ENCODE results near the gene AHCTF1. TPM values are rescaled to one million over a fixed set of nuclear protein-coding genes. Genes with fewer than 3 reads are reported as not detected.
"Not testable (repeated sequence)": the region's sequence is repeated elsewhere in the genome, so short reads cannot be mapped to it uniquely, and the experiment has no call there.

AHCTF1 gene
- total RNA-seq, 2 experiments from 2014 or later: 35.8 to 40.3 TPM

DNA sequence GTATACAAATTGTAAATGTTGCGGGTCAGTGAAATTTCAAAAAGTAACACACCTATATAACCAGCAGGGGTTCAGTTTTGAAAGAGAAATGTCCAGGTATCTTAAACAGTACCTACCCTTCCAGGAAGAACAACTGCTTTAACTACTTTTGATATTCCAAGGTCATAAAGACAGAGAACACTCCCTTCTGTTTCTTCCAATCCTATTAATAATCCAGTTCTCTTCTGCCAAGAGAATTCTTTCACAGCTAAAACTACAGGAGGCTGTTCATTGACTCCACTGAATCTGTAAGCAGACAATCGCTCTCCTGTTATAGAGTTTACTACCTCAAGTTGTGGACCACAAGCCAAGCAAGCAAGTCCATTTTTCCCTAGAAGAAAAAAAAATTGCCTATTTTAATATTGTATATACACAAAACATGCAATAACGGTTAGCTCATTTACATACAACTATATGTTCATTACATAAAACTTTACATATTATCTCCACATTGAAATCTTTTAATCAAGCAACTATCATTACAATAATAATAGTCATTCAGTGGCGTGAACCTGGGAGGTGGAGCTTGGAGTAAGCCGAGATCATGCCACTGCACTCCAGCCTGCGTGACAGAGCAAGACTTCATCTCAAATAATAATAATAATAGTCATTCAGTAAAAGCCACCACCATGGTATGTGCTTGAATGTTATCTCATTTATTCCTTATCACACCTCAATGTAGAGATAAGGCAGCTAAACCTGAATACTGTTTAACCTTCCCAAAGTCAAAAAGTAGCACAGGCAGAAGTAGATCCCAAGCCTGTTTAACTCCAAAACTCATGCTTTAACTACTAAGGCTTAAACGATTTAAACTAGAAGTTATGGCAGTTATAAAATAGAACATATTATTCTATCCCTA, 15.5 kb downstream of the AHCTF1 start:
- peaks cover 15% of the 10 kb centered on the region for H3K4me1 Mint-ChIP-seq (ENCODE audit: low read depth)
- DNase-seq; H3K4me3 Mint-ChIP-seq; POLR2A ChIA-PET; H3K27ac Mint-ChIP-seq; H3K9me3 Mint-ChIP-seq; H3K27me3 Mint-ChIP-seq; intact Hi-C loops (cut with micrococcal nuclease): not testable (repeated sequence)
- H3K36me3 Mint-ChIP-seq: peaks cover 18% of the 10 kb centered on the region
- CTCF ChIA-PET: interaction anchor here (2.1 kb wide), 1 partner anchor 9 kb away, joined by 6 read pairs; no protein-coding TSS in a partner anchor

DNA sequence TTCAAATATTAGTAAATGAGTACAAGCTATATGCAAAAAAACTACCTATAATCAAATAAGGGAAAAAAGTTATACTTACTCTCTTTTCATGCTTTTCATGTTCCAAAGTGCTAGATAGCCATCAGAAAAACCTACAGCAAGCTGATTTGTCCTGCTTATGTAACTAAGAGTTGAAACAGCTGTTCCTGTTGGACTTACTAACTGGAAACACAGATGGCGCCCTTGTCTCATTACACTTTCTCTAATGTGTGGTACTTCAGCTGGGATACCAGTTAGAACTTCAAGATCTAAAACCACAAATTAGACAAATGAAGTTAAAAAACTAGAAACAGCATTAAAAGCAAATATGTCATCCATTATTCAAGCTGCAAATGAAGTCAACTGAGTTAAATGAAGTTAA, 24.3 kb downstream of the AHCTF1 start:
- H3K4me1 Mint-ChIP-seq (ENCODE audit: low read depth): no peaks in the 10 kb centered on the region

DNA sequence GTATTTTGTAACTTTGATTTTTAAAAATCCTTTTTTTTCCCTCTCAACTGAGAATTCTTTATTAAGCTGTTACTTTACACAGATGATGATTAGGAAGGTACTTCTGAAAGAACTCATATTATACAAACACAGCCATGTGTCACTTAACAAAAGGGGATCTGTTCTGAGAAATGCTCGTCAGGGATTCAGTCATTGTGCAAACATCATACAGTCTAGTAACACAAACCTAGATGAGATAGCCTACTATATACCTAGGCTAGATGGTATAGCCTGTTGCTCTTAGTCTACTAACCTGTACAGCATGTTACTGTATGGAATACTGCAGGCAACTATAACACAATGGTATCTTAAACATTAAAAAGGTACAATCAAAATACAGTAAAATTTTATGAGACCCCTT, 24.9 kb downstream of the AHCTF1 start:
- DNase-seq: no peak
- intact Hi-C loops (cut with micrococcal nuclease): loop anchor here (1.0 kb wide), 1 partner anchor 64 kb away; no protein-coding TSS in a partner anchor
- H3K4me3 Mint-ChIP-seq: no peak overlapping the region
- no peak overlapping the region for H3K27ac Mint-ChIP-seq
- CTCF ChIA-PET: interaction anchor here (1.7 to 1.9 kb wide), 2 partner anchors 10 to 65 kb away, joined by 6 to 9 read pairs; no protein-coding TSS in a partner anchor
- H3K36me3 Mint-ChIP-seq: peaks cover 46% of the 10 kb centered on the region
- H3K4me1 Mint-ChIP-seq (ENCODE audit: low read depth): no peaks in the 10 kb centered on the region
- no peaks in the 10 kb centered on the region for H3K9me3 Mint-ChIP-seq
- POLR2A ChIA-PET: no interaction called here
- no peaks in the 10 kb centered on the region for H3K27me3 Mint-ChIP-seq

More for the DNA sequence above, 24.3 kb downstream of the AHCTF1 start:
- H3K36me3 Mint-ChIP-seq: peaks cover 45% of the 10 kb centered on the region
- no peaks in the 10 kb centered on the region for H3K9me3 Mint-ChIP-seq
- H3K4me3 Mint-ChIP-seq: no peak overlapping the region
- POLR2A ChIA-PET: no interaction called here
- intact Hi-C loops (cut with micrococcal nuclease): loop anchor here (1.0 kb wide), 1 partner anchor 64 kb away; no protein-coding TSS in a partner anchor
- H3K27ac Mint-ChIP-seq: no peak overlapping the region
- DNase-seq: no peak
- CTCF ChIA-PET: interaction anchor here (0.7 to 1.9 kb wide), 4 partner anchors 9 to 661 kb away, joined by 3 to 9 read pairs (median 5); partner anchors contain the start of gene AHCTF1
- H3K27me3 Mint-ChIP-seq: no peaks in the 10 kb centered on the region

DNA sequence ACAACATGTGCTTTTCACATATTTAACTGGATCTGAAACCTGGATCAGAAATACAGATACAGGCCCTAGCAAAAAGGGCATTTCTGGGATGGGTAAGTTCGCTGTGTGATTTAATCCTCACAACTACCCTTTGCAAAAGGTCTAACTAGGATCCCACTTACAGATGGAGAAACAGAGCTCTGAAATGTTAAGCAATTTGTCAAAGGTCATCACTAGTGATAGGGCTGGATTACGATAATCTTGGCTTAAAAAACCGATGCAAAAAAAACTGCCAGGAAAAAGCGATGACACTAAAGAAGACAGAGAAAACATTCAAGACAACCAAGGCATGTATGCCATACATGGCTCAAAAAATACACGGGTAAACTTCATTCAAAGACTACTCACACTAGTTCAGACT, 29.9 kb downstream of the AHCTF1 start:
- H3K27me3 Mint-ChIP-seq: no peaks in the 10 kb centered on the region

DNA sequence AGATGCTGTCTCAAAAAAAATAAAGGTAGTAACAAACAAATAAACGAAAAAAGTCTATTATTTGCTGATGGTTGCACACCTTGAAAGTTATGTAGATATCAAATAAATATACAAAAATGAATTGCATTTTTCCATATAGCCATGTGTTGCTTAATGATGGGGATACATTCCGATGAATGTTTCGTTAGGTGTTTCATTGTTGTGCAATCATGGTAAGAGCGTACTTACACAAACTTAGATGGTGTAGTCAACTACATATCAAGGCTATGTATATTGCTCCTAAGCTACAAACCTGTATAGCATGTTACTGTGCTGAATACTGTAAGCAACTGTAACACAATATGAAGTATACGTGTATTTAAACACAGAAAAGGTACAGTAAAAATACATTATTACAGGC, 34.4 kb downstream of the AHCTF1 start:
- intact Hi-C loops (cut with micrococcal nuclease): no loop called here
- no peaks in the 10 kb centered on the region for H3K27me3 Mint-ChIP-seq
- CTCF ChIA-PET: no interaction called here
- H3K4me1 Mint-ChIP-seq (ENCODE audit: low read depth): peaks cover 8% of the 10 kb centered on the region
- H3K4me3 Mint-ChIP-seq: no peak overlapping the region
- no peak for DNase-seq
- H3K36me3 Mint-ChIP-seq: peaks cover 58% of the 10 kb centered on the region
- POLR2A ChIA-PET: no interaction called here
- H3K27ac Mint-ChIP-seq: no peak overlapping the region
- no peaks in the 10 kb centered on the region for H3K9me3 Mint-ChIP-seq

More for the DNA sequence above, 29.9 kb downstream of the AHCTF1 start:
- Mint-ChIP-seq H3K4me1 (ENCODE audit: low read depth) (no peaks in the 10 kb centered on the region), H3K9me3 (no peaks in the 10 kb centered on the region), H3K4me3 (no peak overlapping the region), H3K36me3 (peaks cover 54% of the 10 kb centered on the region), H3K27ac (no peak overlapping the region)
- DNase-seq: no peak
- ChIA-PET CTCF (no interaction called here), POLR2A (no interaction called here)
- intact Hi-C loops (cut with micrococcal nuclease): no loop called here

DNA sequence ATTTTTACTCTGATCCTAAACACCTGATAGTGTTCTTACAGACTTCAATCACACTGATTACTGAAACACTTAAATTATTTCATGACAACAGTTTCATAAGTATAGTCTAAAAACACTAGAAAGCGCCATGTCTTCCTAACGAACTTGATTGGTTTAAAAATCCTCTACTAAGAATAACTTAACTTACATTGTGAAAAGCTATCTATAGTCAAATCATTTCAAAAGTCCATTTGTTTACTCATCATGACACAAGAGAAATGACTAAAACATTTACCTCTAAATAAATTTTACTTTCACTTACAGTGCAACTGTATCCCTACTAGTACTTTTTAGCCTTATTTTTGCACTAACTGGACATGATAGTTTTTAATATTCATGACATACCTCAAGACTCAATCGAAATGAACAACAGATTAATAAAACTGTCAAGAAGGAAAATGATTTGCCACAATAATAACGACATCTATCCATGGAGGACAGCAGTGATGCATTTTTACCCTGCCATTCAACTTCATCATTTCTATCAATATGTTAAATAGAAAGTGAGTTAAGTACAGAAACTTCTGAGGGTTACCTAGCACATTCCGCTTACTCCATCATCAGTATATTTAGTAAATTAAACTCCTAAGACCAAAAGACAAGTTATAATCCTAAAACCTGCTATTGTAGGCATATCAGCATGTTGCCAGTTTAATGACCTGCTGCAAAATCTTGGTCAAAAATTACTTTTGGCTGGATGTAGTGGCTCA, 38.4 kb downstream of the AHCTF1 start:
- H3K9me3 Mint-ChIP-seq: no peaks in the 10 kb centered on the region
- intact Hi-C loops (cut with micrococcal nuclease): loop anchor here (1.0 to 5.0 kb wide), 2 partner anchors 18 to 39 kb away; partner anchors contain the start of gene AHCTF1
- peak overlapping the region; percentile 67 for H3K27ac Mint-ChIP-seq
- ChIA-PET CTCF (no interaction called here), POLR2A (no interaction called here)
- H3K4me3 Mint-ChIP-seq: no peak overlapping the region
- H3K36me3 Mint-ChIP-seq: peaks cover 51% of the 10 kb centered on the region
- peaks cover 8% of the 10 kb centered on the region for H3K4me1 Mint-ChIP-seq (ENCODE audit: low read depth)
- no peak for DNase-seq
- H3K27me3 Mint-ChIP-seq: no peaks in the 10 kb centered on the region

DNA sequence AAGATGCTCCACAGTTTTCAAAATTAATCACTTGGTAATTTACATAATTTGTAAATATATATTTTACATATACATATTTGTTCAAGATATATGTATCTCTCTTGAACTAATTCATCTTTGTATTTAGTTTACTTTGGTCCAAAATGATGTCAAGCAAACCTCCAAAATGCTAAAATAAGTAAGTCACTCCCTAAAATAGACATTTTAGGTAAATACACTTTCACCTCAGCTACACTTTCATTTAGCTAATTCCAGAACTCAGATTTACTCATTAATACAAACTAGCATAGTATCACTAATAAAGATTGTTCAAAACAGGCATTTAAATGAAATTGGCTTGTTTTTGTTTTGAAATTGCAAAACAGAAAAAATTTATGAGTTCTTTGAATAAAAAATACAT, 40.6 kb downstream of the AHCTF1 start:
- ChIA-PET POLR2A (no interaction called here), CTCF (no interaction called here)
- Mint-ChIP-seq H3K4me1 (ENCODE audit: low read depth) (peaks cover 8% of the 10 kb centered on the region), H3K9me3 (no peaks in the 10 kb centered on the region), H3K4me3 (no peak overlapping the region), H3K36me3 (peaks cover 53% of the 10 kb centered on the region), H3K27me3 (no peaks in the 10 kb centered on the region), H3K27ac (no peak overlapping the region)
- no peak for DNase-seq
- intact Hi-C loops (cut with micrococcal nuclease): loop anchor here (5.0 kb wide), 1 partner anchor 41 kb away; the partner anchor contains the start of gene AHCTF1

DNA sequence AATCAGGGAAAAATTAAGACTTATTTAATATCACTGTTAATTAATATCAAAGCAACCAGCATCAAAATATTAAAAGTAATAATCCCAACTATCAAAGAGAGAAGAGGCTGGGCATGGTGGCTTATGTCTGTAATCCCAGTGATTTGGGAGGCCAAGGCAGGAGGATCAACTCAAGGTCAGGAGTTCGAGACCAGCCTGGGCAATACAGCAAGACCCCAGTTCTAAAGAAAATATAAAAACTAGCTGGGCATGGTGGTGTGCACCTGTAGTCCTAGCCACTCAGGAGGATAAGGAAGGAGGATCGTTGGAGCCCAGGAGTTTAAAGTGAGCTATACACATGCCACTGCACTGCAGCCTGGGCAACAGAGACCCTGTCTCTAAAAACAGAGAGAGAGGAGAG, 43.2 kb downstream of the AHCTF1 start:
- ChIA-PET POLR2A (no interaction called here), CTCF (no interaction called here)
- Mint-ChIP-seq H3K4me3 (no peak overlapping the region), H3K27me3 (no peaks in the 10 kb centered on the region), H3K27ac (no peak overlapping the region), H3K36me3 (peaks cover 38% of the 10 kb centered on the region), H3K9me3 (no peaks in the 10 kb centered on the region), H3K4me1 (ENCODE audit: low read depth) (peaks cover 7% of the 10 kb centered on the region)
- intact Hi-C loops (cut with micrococcal nuclease): no loop called here
- DNase-seq: no peak

DNA sequence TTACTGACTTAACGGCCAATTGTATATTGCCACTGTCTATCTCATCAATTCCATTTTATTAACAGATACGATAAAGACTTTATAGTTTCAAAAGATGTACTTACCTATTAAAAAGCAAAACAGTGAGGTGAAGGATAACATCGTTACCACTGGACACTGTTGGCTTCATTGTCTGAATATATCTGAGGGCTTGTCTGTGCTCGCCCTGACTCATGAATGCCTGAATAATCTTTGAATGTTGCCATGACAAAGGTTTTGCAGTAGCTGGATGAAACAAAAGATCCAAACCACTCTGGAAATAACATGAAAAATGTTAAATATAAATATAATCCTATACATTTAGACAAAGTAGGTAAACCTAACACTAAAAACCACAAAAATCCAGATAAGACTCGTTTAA, 46.4 kb downstream of the AHCTF1 start:
- DNase-seq; CTCF ChIA-PET; POLR2A ChIA-PET; H3K27ac Mint-ChIP-seq; H3K4me3 Mint-ChIP-seq; intact Hi-C loops (cut with micrococcal nuclease); H3K4me1 Mint-ChIP-seq (ENCODE audit: low read depth); H3K9me3 Mint-ChIP-seq; H3K27me3 Mint-ChIP-seq: not testable (repeated sequence)
- H3K36me3 Mint-ChIP-seq: peaks cover 34% of the 10 kb centered on the region

DNA sequence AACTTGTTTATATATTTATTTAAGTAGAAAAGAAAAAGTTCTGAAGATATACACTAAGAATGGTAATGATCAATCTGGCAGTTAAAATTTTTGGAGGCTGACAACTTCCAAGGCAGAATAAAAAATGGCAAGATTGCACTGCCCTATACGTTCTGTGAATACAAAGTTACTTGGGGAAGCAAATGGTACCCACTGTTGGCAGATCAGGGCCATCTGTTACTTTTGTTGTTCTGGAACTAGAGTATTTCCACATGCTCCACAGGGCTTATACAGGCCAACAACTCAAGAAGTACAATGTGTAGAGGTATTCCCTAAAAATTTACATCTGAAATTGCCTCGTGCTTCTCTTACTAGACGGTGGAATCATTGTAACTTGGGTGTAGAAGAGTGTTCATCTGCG, 53.2 kb downstream of the AHCTF1 start:
- peaks cover 20% of the 10 kb centered on the region for H3K4me1 Mint-ChIP-seq (ENCODE audit: low read depth)
- DNase-seq: no peak
- peaks cover 37% of the 10 kb centered on the region for H3K36me3 Mint-ChIP-seq
- H3K4me3 Mint-ChIP-seq: no peak overlapping the region
- no peaks in the 10 kb centered on the region for H3K9me3 Mint-ChIP-seq
- intact Hi-C loops (cut with micrococcal nuclease): no loop called here
- H3K27me3 Mint-ChIP-seq: no peaks in the 10 kb centered on the region
- H3K27ac Mint-ChIP-seq: no peak overlapping the region
- CTCF ChIA-PET: no interaction called here
- POLR2A ChIA-PET: no interaction called here

DNA sequence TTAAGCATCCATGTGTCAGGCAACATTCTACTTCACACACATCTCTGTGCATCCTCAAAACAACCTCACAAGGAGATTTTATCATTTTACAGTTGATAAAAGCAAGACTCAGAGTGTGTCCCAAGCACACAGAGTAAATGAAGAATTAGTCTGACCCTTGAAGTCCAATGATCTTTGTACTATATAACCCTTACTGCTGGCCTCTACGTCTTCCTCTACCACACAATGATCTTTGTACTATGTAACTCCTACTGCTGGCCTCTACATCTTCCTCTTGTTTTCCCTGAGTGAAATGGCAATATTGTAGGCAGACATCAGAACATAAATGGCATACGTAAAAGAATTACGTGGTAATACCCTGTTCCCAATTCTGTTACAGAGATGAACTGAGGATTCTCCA, 55.3 kb downstream of the AHCTF1 start:
- no peak overlapping the region for H3K4me3 Mint-ChIP-seq
- no peaks in the 10 kb centered on the region for H3K27me3 Mint-ChIP-seq
- no peaks in the 10 kb centered on the region for H3K9me3 Mint-ChIP-seq
- no peak overlapping the region for H3K27ac Mint-ChIP-seq
- intact Hi-C loops (cut with micrococcal nuclease): no loop called here
- POLR2A ChIA-PET: no interaction called here
- CTCF ChIA-PET: no interaction called here
- DNase-seq: no peak
- peaks cover 41% of the 10 kb centered on the region for H3K36me3 Mint-ChIP-seq
- H3K4me1 Mint-ChIP-seq (ENCODE audit: low read depth): peaks cover 20% of the 10 kb centered on the region
